Liver (tissue), 3 donors: ENCODE data around the gene CD6.

Experiments
- EGR1 ChIP-seq, 2 donors: IDR thresholded peaks; 2 replicates each; pipeline ENCODE4 v1.6.1; 2016 to 2018; ENCODE audit warnings: antibody characterized with exemption in 2 of 2, low read depth in 2 of 2
- FOXA1 ChIP-seq: IDR thresholded peaks from 2 replicates; pipeline ENCODE4 v1.6.1; 2016; ENCODE audit warnings: antibody characterized with exemption
- HNF4G ChIP-seq: IDR thresholded peaks from 2 replicates; pipeline ENCODE4 v1.6.1; 2016; ENCODE audit warnings: antibody characterized with exemption
- JUND ChIP-seq, 2 donors: IDR thresholded peaks; 2 replicates each; pipeline ENCODE4 v1.6.1; 2016; ENCODE audit warnings: antibody characterized with exemption in 2 of 2
- RAD21 ChIP-seq, 2 donors: IDR thresholded peaks; 2 replicates each; pipeline ENCODE4 v1.6.1; 2016; ENCODE audit warnings: antibody characterized with exemption in 2 of 2, mild to moderate bottlenecking in 2 of 2
- SP1 ChIP-seq: IDR thresholded peaks from 2 replicates; pipeline ENCODE4 v1.6.1; 2018; ENCODE audit warnings: antibody characterized with exemption, mild to moderate bottlenecking
- TAF1 ChIP-seq: conservative IDR thresholded peaks from 2 replicates; pipeline ENCODE4 v1.6.1; 2016; ENCODE audit warnings: antibody characterized with exemption, mild to moderate bottlenecking
- YY1 ChIP-seq: IDR thresholded peaks from 2 replicates; pipeline ENCODE4 v1.6.1; 2016; ENCODE audit warnings: antibody characterized with exemption, mild to moderate bottlenecking
- TF ChIP-seq, protein P1 (sequence below): fragments of 150-350 bp; IDR thresholded peaks from 2 replicates; pipeline ENCODE4 v1.5.1; 2017; ENCODE audit warnings: improper control_type of control experiment, low read depth, low read length; ENCODE audit not compliant: missing input control
- TF ChIP-seq, protein P2 (sequence below): IDR thresholded peaks from 2 replicates; pipeline ENCODE4 v1.6.1; 2016; ENCODE audit warnings: antibody characterized with exemption
- TF ChIP-seq, protein P3 (sequence below): IDR thresholded peaks from 2 replicates; pipeline ENCODE4 v1.6.1; 2016; ENCODE audit warnings: antibody characterized with exemption, mild to moderate bottlenecking
- TF ChIP-seq, protein P4 (sequence below): IDR thresholded peaks from 2 replicates; pipeline ENCODE4 v1.6.1; 2016; ENCODE audit warnings: antibody characterized with exemption
- donor health status: healthy.
- donor health status: healthy.

- TF ChIP-seq TAF1 (no peak), RAD21 (IDR thresholded peaks at IDR 0.05) (no peak), YY1 (no peak), FOXA1 (no peak), SP1 (no peak), EGR1 (IDR thresholded peaks at IDR 0.05; ENCODE audit: low read depth in 2 of 2) (no peak), HNF4G (no peak), JUND (IDR thresholded peaks at IDR 0.05) (no peak)
- TF ChIP-seq, protein P1, sequence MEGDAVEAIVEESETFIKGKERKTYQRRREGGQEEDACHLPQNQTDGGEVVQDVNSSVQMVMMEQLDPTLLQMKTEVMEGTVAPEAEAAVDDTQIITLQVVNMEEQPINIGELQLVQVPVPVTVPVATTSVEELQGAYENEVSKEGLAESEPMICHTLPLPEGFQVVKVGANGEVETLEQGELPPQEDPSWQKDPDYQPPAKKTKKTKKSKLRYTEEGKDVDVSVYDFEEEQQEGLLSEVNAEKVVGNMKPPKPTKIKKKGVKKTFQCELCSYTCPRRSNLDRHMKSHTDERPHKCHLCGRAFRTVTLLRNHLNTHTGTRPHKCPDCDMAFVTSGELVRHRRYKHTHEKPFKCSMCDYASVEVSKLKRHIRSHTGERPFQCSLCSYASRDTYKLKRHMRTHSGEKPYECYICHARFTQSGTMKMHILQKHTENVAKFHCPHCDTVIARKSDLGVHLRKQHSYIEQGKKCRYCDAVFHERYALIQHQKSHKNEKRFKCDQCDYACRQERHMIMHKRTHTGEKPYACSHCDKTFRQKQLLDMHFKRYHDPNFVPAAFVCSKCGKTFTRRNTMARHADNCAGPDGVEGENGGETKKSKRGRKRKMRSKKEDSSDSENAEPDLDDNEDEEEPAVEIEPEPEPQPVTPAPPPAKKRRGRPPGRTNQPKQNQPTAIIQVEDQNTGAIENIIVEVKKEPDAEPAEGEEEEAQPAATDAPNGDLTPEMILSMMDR: no peak
- TF ChIP-seq, protein P2, sequence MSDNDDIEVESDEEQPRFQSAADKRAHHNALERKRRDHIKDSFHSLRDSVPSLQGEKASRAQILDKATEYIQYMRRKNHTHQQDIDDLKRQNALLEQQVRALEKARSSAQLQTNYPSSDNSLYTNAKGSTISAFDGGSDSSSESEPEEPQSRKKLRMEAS: no peak
- TF ChIP-seq, protein P3, sequence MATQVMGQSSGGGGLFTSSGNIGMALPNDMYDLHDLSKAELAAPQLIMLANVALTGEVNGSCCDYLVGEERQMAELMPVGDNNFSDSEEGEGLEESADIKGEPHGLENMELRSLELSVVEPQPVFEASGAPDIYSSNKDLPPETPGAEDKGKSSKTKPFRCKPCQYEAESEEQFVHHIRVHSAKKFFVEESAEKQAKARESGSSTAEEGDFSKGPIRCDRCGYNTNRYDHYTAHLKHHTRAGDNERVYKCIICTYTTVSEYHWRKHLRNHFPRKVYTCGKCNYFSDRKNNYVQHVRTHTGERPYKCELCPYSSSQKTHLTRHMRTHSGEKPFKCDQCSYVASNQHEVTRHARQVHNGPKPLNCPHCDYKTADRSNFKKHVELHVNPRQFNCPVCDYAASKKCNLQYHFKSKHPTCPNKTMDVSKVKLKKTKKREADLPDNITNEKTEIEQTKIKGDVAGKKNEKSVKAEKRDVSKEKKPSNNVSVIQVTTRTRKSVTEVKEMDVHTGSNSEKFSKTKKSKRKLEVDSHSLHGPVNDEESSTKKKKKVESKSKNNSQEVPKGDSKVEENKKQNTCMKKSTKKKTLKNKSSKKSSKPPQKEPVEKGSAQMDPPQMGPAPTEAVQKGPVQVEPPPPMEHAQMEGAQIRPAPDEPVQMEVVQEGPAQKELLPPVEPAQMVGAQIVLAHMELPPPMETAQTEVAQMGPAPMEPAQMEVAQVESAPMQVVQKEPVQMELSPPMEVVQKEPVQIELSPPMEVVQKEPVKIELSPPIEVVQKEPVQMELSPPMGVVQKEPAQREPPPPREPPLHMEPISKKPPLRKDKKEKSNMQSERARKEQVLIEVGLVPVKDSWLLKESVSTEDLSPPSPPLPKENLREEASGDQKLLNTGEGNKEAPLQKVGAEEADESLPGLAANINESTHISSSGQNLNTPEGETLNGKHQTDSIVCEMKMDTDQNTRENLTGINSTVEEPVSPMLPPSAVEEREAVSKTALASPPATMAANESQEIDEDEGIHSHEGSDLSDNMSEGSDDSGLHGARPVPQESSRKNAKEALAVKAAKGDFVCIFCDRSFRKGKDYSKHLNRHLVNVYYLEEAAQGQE: no peak
- TF ChIP-seq, protein P4, sequence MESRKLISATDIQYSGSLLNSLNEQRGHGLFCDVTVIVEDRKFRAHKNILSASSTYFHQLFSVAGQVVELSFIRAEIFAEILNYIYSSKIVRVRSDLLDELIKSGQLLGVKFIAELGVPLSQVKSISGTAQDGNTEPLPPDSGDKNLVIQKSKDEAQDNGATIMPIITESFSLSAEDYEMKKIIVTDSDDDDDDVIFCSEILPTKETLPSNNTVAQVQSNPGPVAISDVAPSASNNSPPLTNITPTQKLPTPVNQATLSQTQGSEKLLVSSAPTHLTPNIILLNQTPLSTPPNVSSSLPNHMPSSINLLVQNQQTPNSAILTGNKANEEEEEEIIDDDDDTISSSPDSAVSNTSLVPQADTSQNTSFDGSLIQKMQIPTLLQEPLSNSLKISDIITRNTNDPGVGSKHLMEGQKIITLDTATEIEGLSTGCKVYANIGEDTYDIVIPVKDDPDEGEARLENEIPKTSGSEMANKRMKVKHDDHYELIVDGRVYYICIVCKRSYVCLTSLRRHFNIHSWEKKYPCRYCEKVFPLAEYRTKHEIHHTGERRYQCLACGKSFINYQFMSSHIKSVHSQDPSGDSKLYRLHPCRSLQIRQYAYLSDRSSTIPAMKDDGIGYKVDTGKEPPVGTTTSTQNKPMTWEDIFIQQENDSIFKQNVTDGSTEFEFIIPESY: no peak
These were observed 46.6 kb downstream of the CD6 start for GRCh38 chr11:61018059-61018458.
